Parathyroid adenoma (tissue), 2 donors: ENCODE results near the gene CDC14A.
"Not testable (repeated sequence)": the region's sequence is repeated elsewhere in the genome, so short reads cannot be mapped to it uniquely, and the experiment has no call there.

Source experiments
- H2AFZ ChIP-seq: fragments of 300-600 bp; sonication (generic); one replicate; pipeline ENCODE4 v1.7.0; 2017; ENCODE audit warnings: antibody characterized with exemption, mild to moderate bottlenecking
- H3K27ac ChIP-seq: fragments of 300-600 bp; sonication (generic); one replicate; pipeline ENCODE4 v1.7.0; 2017
- H3K27me3 ChIP-seq: fragments of 300-600 bp; sonication (generic); one replicate; pipeline ENCODE4 v1.7.0; 2017; ENCODE audit warnings: low read length; ENCODE audit not compliant: control insufficient read depth, insufficient read depth
- H3K36me3 ChIP-seq: fragments of 300-600 bp; sonication (generic); one replicate; pipeline ENCODE4 v1.7.0; 2017; ENCODE audit warnings: low read length; ENCODE audit not compliant: control insufficient read depth, insufficient read depth
- H3K4me1 ChIP-seq: fragments of 300-600 bp; sonication (generic); one replicate; pipeline ENCODE4 v1.7.0; 2017; ENCODE audit warnings: control low read depth
- H3K4me2 ChIP-seq: fragments of 300-600 bp; sonication (generic); one replicate; pipeline ENCODE4 v1.7.0; 2017; ENCODE audit warnings: low read length
- H3K4me3 ChIP-seq: fragments of 300-600 bp; sonication (generic); one replicate; pipeline ENCODE4 v1.7.0; 2017; ENCODE audit warnings: low read depth, low read length
- H3K79me2 ChIP-seq: fragments of 300-600 bp; sonication (generic); one replicate; pipeline ENCODE4 v1.7.0; 2017; ENCODE audit warnings: control low read depth
- H3K9ac ChIP-seq: fragments of 300-600 bp; sonication (generic); one replicate; pipeline ENCODE4 v1.7.0; 2017; ENCODE audit warnings: mild to moderate bottlenecking
- H3K9me3 ChIP-seq: fragments of 300-600 bp; sonication (generic); one replicate; pipeline ENCODE4 v1.7.0; 2017; ENCODE audit warnings: low read length; ENCODE audit not compliant: control insufficient read depth
- TF ChIP-seq, protein P1 (sequence below): fragments of 300-600 bp; sonication (generic); IDR thresholded peaks from one replicate; pipeline ENCODE4 v1.7.0; 2017; ENCODE audit warnings: antibody characterized with exemption, mild to moderate bottlenecking
- donor health status: primary hyperparathyroidism.

CDC14A gene

DNA sequence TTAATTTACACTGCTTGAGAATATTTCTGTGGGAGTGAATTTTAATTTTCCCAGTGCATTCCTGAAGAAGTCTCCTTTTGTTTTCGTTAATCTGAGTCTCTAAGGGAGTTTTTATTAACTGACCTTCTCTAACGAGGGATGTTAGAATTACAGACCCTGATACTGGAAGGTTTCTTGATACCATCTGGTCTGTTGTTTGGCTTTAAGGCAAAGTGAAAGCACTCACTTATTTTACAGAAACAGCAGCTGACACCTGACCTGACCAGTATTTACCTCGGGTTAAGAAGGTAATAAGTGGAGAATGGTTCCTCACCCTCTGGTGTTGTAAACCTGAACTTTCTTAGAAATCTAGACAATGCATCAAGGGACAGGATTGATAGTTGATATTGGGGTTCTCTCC is 12.4 kb downstream of the CDC14A start:
- H3K9me3 ChIP-seq, result no peaks in the 10 kb centered on the region
- no peak overlapping the region for H3K9ac ChIP-seq
- no peak overlapping the region for H3K4me2 ChIP-seq
- H3K36me3 ChIP-seq, result no peaks in the 10 kb centered on the region
- no peak overlapping the region for H2AFZ ChIP-seq
- H3K79me2 ChIP-seq, result peaks cover 2% of the 10 kb centered on the region
- no peaks in the 10 kb centered on the region for H3K27me3 ChIP-seq
- TF ChIP-seq, protein P1, sequence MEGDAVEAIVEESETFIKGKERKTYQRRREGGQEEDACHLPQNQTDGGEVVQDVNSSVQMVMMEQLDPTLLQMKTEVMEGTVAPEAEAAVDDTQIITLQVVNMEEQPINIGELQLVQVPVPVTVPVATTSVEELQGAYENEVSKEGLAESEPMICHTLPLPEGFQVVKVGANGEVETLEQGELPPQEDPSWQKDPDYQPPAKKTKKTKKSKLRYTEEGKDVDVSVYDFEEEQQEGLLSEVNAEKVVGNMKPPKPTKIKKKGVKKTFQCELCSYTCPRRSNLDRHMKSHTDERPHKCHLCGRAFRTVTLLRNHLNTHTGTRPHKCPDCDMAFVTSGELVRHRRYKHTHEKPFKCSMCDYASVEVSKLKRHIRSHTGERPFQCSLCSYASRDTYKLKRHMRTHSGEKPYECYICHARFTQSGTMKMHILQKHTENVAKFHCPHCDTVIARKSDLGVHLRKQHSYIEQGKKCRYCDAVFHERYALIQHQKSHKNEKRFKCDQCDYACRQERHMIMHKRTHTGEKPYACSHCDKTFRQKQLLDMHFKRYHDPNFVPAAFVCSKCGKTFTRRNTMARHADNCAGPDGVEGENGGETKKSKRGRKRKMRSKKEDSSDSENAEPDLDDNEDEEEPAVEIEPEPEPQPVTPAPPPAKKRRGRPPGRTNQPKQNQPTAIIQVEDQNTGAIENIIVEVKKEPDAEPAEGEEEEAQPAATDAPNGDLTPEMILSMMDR, result no peak
- no peak overlapping the region for H3K27ac ChIP-seq
- peaks cover 10% of the 10 kb centered on the region for H3K4me1 ChIP-seq
- no peak overlapping the region for H3K4me3 ChIP-seq

DNA sequence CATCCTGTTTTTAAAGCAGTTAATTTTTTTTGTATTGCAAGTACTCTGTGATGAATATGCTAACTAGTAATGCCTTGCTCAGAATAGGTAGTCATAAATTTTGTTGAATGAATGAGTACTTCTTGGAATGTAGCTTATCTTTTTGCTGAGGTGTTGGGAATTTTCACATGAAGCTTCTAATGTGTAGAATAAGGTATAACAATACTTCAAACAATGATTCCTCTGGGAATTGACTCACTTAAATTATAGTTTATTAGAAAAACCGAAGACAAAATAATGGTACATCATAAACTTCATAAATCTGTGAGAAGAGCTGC is 13.9 kb downstream of the CDC14A start:
- Histone ChIP-seq H3K27me3 (no peaks in the 10 kb centered on the region), H3K9ac (no peak overlapping the region), H3K36me3 (no peaks in the 10 kb centered on the region), H3K27ac (no peak overlapping the region), H3K79me2 (peaks cover 5% of the 10 kb centered on the region), H3K4me2 (no peak overlapping the region), H3K9me3 (no peaks in the 10 kb centered on the region), H2AFZ (no peak overlapping the region), H3K4me1 (peaks cover 6% of the 10 kb centered on the region), H3K4me3 (no peak overlapping the region)
- TF ChIP-seq, protein P1, result no peak

DNA sequence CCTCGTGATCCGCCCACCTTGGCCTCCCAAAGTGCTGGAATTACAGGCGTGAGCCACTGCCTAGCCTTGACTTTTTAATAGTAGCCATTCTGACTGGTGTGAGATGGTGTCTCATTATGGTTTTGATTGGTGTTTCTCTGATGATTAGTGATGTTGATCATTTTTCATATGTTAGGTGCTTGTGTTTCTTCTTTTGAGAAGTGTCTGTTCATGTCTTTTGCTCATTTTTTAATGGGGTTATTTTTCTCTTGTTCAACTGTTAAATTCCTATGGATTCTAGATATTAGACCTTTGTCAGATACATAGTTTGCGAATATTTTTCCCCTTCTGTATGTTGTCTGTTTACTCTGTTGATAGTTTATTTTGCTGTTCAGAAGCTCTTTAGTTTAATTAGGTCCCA is 17.0 kb downstream of the CDC14A start:
- not testable (repeated sequence) for H3K4me3 ChIP-seq, H3K4me2 ChIP-seq, H3K9ac ChIP-seq, H3K79me2 ChIP-seq, H3K27ac ChIP-seq, H3K36me3 ChIP-seq, H3K9me3 ChIP-seq, H3K4me1 ChIP-seq, H3K27me3 ChIP-seq, H2AFZ ChIP-seq

DNA sequence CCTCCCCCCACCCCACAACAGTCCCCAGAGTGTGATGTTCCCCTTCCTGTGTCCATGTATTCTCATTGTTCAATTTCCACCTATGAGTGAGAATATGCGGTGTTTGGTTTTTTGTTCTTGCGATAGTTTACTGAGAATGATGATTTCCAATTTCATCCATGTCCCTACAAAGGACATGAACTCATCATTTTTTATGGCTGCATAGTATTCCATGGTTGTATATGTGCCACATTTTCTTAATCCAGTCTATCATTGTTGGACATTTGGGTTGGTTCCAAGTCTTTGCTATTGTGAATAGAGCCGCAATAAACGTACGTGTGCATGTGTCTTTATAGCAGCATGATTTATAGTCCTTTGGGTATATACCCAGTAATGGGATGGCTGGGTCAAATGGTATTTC is 21.6 kb downstream of the CDC14A start:
- not testable (repeated sequence) for H3K79me2 ChIP-seq, H3K27me3 ChIP-seq, H3K9ac ChIP-seq, H3K36me3 ChIP-seq, H3K9me3 ChIP-seq, H2AFZ ChIP-seq, H3K27ac ChIP-seq, H3K4me2 ChIP-seq, H3K4me1 ChIP-seq, H3K4me3 ChIP-seq

DNA sequence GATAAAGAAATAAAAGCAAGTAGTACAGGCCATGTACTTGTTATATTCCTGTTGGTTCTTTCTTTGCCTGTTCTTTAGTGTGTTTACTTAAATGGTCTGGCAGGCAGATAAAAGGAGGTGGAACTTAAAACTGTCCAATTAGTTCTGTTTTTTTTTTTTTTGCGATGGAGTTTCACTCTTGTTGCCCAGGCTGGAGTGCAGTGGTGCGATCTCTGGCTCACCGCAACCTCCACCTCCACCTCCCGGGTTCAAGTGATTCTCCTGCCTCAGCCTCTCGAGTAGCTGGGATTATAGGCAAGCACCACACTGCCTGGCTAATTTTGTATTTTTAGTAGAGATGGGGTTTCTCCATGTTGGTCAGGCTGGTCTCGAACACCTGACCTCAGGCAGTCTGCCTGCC is 24.6 kb downstream of the CDC14A start:
- not testable (repeated sequence) for H3K36me3 ChIP-seq, H3K9ac ChIP-seq, H3K4me3 ChIP-seq, H3K79me2 ChIP-seq, H3K27ac ChIP-seq, H3K4me1 ChIP-seq, H3K9me3 ChIP-seq, H2AFZ ChIP-seq, H3K27me3 ChIP-seq, H3K4me2 ChIP-seq

DNA sequence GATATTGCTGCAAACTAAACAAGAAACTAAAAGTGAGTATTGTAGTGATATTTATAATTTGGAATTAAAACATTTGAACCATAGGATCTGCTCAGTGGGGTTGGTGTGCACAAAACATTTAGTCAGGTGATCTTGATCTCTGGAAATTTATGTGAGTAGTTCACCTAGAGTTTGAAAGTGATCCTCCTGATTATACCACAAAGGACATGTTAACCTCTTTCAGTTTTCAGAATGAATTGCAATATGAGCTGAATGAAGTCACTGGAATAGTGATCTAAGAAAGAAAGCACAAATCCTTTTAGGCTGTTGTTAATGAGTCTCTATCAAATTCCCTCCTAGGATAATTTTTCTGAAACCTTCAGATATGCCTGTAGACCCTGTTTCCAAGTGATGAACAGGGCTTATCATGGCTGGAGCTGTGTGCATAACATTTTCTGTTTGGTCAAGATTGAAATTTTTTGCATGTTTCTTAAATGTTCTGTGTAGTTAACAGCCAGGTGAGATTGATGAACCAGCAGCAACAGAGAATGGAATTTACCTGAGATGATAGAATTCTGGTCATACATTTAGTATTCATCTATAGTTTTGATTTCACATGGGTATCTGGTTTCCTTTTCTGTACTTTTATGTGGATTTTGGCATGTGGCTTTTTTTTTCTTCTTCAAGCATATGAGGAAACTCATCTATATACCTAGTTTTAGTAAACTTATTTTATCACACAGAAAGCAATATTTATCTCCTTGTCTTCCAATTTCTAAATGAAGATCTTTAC is 25.5 kb downstream of the CDC14A start:
- no peak overlapping the region for H3K27ac ChIP-seq
- H2AFZ ChIP-seq, result no peak overlapping the region
- H3K9ac ChIP-seq, result no peak overlapping the region

More for the DNA sequence above, 25.5 kb downstream of the CDC14A start:
- Histone ChIP-seq H3K4me3 (no peak overlapping the region), H3K27me3 (no peaks in the 10 kb centered on the region), H3K4me2 (no peak overlapping the region), H3K79me2 (no peaks in the 10 kb centered on the region), H3K36me3 (no peaks in the 10 kb centered on the region), H3K4me1 (no peaks in the 10 kb centered on the region), H3K9me3 (no peaks in the 10 kb centered on the region)
- TF ChIP-seq, protein P1, result no peak
